ENCODE measurements around the gene NUPR1. TPM values are rescaled to one million over a fixed set of nuclear protein-coding genes. Genes with fewer than 3 reads are reported as not detected.

The NUPR1 gene
- polyA plus RNA-seq, 1 donor (not counting 4 experiments of a cell fraction or from before 2014, with no cell fraction given), result 126 TPM

- Histone ChIP-seq H3K79me2 (ENCODE audit: control insufficient read depth, insufficient read depth, low read length) (no peaks in the 10 kb centered on the region), H4K20me1 (ENCODE audit: control insufficient read depth, extremely low read depth, insufficient read depth, low read length) (no peaks in the 10 kb centered on the region), H3K27me3 (ENCODE audit: control insufficient read depth, extremely low read depth, insufficient read depth, low read length) (no peaks in the 10 kb centered on the region), H3K9me1 (ENCODE audit: control insufficient read depth, extremely low read depth, insufficient read depth, low read length) (no peaks in the 10 kb centered on the region), H2AFZ (ENCODE audit: control insufficient read depth, low read length) (no peak overlapping the region), H3K9me3 (ENCODE audit: control insufficient read depth, low read depth, low read length) (no peaks in the 10 kb centered on the region), H3K4me3 (ENCODE audit: control insufficient read depth in 2 of 3, extremely low read depth in 1 of 3, insufficient read depth in 2 of 3, low read depth in 1 of 3, low read length in 3 of 3) (no peak overlapping the region), H3K27ac (ENCODE audit: control insufficient read depth, insufficient read depth, low read length) (no peak overlapping the region), H3K4me2 (ENCODE audit: control insufficient read depth, extremely low read depth, insufficient read depth, low read depth, low read length) (no peak overlapping the region), H3K36me3 (ENCODE audit: control insufficient read depth in 2 of 2, extremely low read depth in 1 of 2, insufficient read depth in 2 of 2, low read length in 2 of 2) (no peaks in the 10 kb centered on the region), H3K9ac (ENCODE audit: control insufficient read depth, extremely low read depth, insufficient read depth, low read length) (no peak overlapping the region), H3K4me1 (ENCODE audit: control insufficient read depth, extremely low read depth, insufficient read depth, low read length) (no peaks in the 10 kb centered on the region)
- TF ChIP-seq, protein P1, sequence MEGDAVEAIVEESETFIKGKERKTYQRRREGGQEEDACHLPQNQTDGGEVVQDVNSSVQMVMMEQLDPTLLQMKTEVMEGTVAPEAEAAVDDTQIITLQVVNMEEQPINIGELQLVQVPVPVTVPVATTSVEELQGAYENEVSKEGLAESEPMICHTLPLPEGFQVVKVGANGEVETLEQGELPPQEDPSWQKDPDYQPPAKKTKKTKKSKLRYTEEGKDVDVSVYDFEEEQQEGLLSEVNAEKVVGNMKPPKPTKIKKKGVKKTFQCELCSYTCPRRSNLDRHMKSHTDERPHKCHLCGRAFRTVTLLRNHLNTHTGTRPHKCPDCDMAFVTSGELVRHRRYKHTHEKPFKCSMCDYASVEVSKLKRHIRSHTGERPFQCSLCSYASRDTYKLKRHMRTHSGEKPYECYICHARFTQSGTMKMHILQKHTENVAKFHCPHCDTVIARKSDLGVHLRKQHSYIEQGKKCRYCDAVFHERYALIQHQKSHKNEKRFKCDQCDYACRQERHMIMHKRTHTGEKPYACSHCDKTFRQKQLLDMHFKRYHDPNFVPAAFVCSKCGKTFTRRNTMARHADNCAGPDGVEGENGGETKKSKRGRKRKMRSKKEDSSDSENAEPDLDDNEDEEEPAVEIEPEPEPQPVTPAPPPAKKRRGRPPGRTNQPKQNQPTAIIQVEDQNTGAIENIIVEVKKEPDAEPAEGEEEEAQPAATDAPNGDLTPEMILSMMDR (optimal IDR thresholded peaks at IDR 0.05 in 1 of 3, IDR thresholded peaks at IDR 0.05 in 1 of 3, conservative IDR thresholded peaks at IDR 0.05 in 1 of 3; ENCODE audit: extremely low read depth in 1 of 3, insufficient read depth in 2 of 3, low read length in 3 of 3), result no peak
- TF ChIP-seq EZH2 (IDR thresholded peaks at IDR 0.05; ENCODE audit: low read length), result no peak
- DNase-seq (ENCODE audit: low read depth, low spot score), result no peak
- FAIRE-seq, result no peak
- dilution Hi-C loops (cut with MboI; ENCODE audit: extremely low pct_ligation_motif_present, low sequenced_read_pairs), result no loop called here
These were observed 25.1 kb downstream of the NUPR1 start for GRCh38 chr16:28513484-28514181.

DNA sequence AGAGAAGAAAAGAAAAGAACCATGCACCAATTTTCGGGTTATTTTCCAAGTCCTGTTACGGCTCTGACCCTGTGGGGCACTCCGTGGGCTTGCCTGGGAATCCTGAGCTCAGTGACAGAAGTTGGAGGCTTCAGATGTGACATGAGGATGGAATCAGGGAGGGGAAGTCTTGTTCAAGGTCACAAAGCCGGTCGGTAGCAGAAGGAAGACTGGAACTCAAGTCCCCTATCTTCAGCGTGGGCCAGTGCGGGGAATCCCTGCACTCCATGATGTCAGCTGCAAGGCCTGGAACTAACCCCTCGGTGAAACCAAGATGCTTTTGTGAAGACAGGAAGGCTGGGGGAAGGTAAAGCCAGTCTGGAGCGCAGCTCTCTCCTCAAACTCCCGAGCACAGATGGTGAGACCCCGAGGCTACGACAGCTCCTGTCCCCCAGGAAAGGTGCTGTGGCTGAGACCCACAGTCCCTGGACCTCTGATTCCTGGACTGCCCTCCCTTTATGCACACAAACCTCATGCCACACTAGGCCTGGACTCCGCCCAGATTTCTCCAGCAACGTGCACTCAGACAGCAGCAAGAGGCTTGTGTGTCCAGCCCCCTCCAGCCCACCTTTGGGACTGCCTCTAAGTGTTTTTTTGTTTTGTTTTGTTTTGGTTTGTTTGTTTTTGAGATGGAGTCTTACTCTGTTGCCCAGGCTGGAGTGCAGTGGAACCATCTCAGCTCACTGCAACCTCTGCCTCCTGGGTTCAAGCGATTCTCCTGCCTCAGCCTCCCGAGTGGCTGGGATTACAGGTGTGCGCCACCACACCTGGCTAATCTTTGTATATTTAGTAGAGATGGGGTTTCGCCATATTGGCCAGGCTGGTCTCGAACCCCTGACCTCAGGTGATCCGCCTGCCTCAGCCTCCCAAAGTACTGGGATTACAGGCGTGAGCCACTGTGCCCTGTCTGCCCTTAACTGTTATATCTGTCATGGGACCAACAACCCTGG lies 26.7 kb downstream of the NUPR1 start:
- no peak overlapping the region for H3K9ac ChIP-seq (ENCODE audit: control insufficient read depth, extremely low read depth, insufficient read depth, low read length)
- H2AFZ ChIP-seq (ENCODE audit: control insufficient read depth, low read length), result no peak overlapping the region
- no peak overlapping the region for H3K4me3 ChIP-seq (ENCODE audit: control insufficient read depth in 2 of 3, extremely low read depth in 1 of 3, insufficient read depth in 2 of 3, low read depth in 1 of 3, low read length in 3 of 3)
- no peaks in the 10 kb centered on the region for H3K9me3 ChIP-seq (ENCODE audit: control insufficient read depth, low read depth, low read length)
- no peak for DNase-seq (ENCODE audit: low read depth, low spot score)
- no peaks in the 10 kb centered on the region for H3K4me1 ChIP-seq (ENCODE audit: control insufficient read depth, extremely low read depth, insufficient read depth, low read length)
- no peak overlapping the region for H3K27ac ChIP-seq (ENCODE audit: control insufficient read depth, insufficient read depth, low read length)
- no peak for FAIRE-seq
- TF ChIP-seq, protein P1 (optimal IDR thresholded peaks at IDR 0.05 in 1 of 3, IDR thresholded peaks at IDR 0.05 in 1 of 3, conservative IDR thresholded peaks at IDR 0.05 in 1 of 3; ENCODE audit: extremely low read depth in 1 of 3, insufficient read depth in 2 of 3, low read length in 3 of 3), result no peak
- TF ChIP-seq EZH2 (IDR thresholded peaks at IDR 0.05; ENCODE audit: low read length), result no peak
- dilution Hi-C loops (cut with MboI; ENCODE audit: extremely low pct_ligation_motif_present, low sequenced_read_pairs), result no loop called here
- H3K79me2 ChIP-seq (ENCODE audit: control insufficient read depth, insufficient read depth, low read length), result no peaks in the 10 kb centered on the region
- no peaks in the 10 kb centered on the region for H3K36me3 ChIP-seq (ENCODE audit: control insufficient read depth in 2 of 2, extremely low read depth in 1 of 2, insufficient read depth in 2 of 2, low read length in 2 of 2)
- H3K9me1 ChIP-seq (ENCODE audit: control insufficient read depth, extremely low read depth, insufficient read depth, low read length), result no peaks in the 10 kb centered on the region
- H3K4me2 ChIP-seq (ENCODE audit: control insufficient read depth, extremely low read depth, insufficient read depth, low read depth, low read length), result no peak overlapping the region
- H3K27me3 ChIP-seq (ENCODE audit: control insufficient read depth, extremely low read depth, insufficient read depth, low read length), result no peaks in the 10 kb centered on the region
- no peaks in the 10 kb centered on the region for H4K20me1 ChIP-seq (ENCODE audit: control insufficient read depth, extremely low read depth, insufficient read depth, low read length)
